NCI-H82 (cell line): ENCODE measurements around the gene HECW1.

Source experiments
- DNase-seq: peaks from one replicate; lab custom pipeline; 2025; lab: John Stamatoyannopoulos, UW

The HECW1 gene

GRCh38 chr7:43506460-43506859 lies 394.0 kb downstream of the HECW1 start:
- no peak for DNase-seq

- no peak for DNase-seq
Observed at GRCh38 chr7:43508461-43508860, 396.0 kb downstream of the HECW1 start.

DNA sequence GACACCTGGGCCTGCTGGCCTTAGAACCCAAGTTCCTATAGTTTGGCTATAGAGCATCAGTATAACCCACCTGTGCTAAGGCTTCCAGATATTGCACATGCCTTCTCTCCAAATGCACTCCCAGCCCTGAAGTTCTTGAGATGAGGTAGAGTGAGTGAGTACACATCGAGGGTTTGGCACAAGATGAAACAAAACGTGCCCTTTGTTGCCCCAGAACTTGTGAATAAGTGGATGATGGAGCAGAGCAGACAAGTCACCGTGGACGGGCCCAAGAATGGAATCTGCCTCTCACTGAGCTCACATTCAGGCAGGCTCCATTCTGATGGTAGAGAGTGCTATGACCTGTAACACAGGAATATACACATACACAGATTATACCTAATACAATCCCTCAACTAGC lies 397.5 kb downstream of the HECW1 start:
- DNase-seq: no peak

DNA sequence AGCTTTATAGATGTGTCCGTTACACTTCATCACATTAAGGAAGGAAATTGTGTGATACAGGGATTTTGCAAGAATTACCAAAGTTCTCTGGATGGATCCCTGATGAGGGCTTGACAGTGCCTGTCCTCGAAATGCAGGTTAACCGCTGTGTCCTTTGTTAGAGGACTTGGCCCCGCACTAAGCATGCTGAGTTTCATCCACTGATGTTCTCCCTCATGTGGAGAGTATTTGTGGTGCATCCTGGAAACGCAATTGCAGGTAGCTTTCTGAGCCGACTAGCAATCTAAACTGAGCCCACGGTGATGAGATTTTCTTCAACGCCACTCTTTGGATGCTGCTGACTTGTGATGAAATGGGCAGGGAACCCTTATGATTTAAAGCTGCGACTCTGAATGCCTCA lies 398.6 kb downstream of the HECW1 start:
- no peak for DNase-seq

DNA sequence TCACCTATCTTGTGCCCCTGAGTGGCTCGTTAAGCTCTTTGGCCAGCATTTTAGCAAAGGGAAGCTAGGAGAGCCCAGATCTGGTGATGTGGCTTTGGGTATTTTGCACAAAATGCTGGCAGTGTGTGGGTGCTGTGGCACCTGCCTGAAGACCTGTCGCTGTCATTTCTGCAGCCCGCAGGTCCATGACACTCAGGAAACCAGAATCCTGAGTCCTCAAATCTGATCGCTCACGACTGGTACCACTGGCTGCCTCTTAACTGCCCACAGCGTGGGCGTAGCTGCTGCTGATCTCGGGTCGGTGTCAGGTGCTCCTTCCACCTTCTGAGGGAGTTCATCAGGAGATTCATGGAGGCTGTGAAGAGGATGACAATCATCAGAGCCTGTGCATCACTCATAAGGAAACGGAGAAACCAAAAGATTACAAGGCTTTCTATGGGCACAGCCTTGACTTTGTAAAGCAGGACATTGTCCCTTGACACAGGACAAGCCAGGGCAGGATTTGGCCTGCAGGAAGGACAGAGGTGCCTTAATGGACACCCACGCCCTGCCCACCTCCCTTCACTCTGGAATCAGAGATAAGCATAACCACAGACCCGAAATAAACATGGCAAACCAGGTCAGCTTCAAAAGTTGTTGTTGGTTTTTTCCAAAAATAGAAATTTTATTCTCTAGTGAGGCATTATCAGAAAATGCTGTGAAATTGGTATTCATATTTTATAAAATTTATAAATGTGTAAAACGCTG lies 399.5 kb downstream of the HECW1 start:
- no peak for DNase-seq

GRCh38 chr7:43513251-43513650 lies 400.8 kb downstream of the HECW1 start:
- DNase-seq: no peak

- DNase-seq: no peak
Observed at GRCh38 chr7:43516581-43517342, 404.3 kb downstream of the HECW1 start.

DNA sequence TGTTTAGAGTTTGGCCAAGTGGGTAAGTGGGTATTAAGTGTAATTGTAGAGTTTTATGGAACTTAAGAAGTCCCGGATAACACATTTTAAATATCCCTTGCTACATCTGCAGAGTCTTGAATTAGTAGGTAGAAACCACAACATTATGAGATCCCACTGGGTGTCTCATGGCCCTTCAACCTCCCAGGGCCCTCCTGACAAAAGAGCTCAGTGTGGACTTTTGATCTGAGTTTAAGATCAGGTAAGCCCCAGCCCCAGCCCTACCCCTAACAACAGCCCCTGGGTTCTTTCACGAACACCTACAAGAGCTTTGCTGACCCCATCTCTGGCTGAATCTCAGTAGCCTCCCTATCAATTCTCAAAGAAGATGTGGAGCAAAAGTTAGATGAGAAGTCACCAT lies 405.0 kb downstream of the HECW1 start:
- DNase-seq: no peak

- peak; percentile 82 for DNase-seq
Observed at GRCh38 chr7:43520201-43520600, 407.8 kb downstream of the HECW1 start.

GRCh38 chr7:43522406-43523156 lies 410.1 kb downstream of the HECW1 start:
- no peak for DNase-seq

DNA sequence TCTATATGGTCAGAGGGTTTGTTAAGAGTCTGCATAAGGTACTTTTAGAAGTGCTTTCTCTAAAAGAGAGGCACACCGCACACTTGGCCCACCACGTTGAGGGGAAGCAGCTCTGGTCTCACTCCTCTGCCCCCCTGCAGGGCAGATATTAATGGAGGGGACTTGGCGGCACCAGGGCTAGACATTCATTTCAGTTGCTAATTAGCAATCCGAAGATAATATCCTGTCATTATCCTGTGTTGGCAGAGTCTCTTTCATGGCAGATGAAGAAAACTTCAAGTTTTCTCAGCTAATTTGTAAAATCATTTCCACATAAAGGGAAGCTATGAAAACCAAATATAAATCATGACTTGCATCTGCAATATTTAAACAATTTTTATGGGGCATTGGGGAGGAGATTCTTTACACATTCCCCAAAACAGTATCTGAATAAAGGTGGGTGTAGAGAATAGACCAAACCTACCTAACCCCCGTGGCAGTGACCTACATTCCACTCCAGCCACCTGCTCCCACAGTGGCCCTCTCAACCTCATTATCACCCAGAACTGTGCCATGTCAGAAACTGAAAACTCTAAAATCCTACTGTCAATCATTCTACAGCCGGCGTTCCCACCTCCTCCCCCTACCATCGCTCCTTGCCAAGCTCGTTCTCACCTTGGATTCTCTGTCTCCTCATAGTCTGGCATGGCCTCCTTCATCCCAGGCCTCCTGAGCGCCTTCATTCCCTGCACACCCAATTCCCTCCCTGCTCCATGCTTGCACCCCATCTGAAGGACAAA lies 416.3 kb downstream of the HECW1 start:
- no peak for DNase-seq

- DNase-seq: no peak
Observed at GRCh38 chr7:43530553-43531410, 418.3 kb downstream of the HECW1 start.

DNA sequence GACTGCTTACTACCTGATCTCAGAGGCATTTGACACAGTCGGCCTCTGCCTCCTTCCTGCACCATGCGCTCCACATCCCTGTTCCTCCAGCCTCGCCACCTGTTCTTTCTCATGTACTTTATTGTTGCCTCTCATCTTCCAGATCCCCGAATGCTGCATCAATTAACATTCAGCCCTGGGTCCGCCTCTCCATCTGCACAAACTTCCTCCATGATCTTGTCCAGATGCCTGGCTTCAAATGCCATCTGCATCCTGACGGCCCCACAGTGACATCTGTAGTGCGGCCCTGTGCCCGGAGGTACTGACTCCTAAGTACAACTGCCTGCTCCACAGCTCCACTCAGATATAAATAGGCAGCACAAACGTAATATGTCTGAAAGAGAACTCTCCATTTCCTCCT lies 419.3 kb downstream of the HECW1 start:
- DNase-seq: peak; percentile 92

DNA sequence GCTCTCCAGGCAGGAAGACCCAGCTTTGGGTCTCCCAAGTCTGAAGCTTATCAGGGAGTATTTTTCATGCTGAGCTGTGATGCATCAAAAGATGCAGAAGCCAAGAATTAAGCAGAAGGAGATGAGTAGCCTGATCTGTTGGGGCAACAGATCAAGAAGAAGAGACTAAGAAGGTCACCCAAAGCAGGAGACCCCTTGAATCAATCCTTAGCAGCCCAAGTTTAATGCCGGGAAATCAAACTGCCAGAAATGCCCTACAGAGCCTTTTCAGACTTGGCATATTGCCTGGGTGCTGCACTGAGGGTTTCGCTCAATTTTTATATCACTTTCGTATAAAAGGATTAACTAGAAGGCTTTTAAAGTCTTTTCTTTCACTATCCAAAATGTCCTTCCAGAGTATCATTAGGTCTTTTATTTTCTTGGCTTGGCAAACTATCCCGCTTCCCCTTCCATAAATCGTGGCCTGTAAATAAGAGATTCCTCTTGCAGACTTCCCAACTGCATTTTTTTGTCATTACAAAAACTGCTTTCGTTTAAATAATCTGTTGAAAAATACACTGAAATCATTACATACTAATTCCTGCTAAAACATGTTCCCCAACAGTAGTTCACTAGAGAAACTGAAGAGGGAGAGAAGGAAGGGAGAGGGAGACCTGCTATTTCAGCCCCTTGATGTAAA lies 421.5 kb downstream of the HECW1 start:
- no peak for DNase-seq

DNA sequence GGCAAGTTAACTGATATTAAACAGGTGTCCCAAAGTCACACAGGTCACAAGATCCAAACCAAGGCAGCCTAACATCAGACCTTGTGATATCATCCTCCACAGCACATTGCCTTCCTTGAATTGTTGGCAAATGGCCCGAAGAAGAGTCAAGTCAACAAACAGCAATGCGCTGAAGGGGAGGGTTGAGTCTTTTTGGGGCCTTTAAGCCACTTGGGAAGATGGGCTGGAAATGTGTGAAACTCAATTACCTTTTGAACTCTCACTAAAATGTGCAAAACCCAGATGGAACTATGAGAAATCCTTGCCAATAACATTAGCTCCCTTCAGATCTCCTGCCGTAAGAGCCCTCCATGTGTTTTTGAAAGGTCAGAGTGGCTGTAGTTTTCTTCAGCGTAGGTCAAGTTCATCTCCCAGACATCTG lies 422.6 kb downstream of the HECW1 start:
- DNase-seq: no peak

DNA sequence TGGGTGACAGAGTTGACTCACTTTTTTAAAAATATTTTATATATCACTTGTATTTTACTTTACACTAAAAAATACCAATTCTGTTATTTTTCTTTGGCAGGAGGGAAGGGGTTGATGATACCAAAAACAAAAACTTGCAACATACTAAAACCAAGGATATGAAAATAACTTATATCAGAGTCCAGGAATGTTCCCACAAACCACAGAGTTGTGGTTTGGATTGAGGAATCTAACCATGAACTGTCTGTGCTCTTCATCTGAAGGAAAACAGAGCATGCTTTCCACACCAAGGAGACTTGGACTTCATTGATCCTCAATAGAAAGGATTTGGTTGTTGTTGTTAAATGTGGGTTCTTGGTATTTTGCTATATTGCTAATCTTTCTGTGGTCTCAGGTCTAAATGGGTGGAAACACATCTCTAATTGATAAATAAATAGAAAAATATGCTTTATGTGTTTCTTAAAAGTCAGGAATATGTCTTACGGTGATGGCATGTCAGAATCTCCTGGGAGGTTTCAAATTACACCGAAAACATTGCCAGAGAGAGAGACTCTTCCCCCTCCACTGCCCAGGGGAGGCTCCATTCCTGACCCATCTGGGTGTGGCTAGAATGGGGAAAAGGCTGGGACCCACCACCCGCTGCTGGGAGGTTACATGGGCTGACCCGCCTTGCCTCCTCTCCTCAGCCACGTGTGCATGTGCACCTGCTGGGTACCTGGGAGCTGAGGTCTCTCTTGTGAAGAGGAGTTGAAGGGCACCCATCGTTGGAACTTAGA lies 423.6 kb downstream of the HECW1 start:
- DNase-seq: no peak

GRCh38 chr7:43536773-43537172 lies 424.3 kb downstream of the HECW1 start:
- DNase-seq: no peak

GRCh38 chr7:43537765-43538403 lies 425.4 kb downstream of the HECW1 start:
- no peak for DNase-seq

DNA sequence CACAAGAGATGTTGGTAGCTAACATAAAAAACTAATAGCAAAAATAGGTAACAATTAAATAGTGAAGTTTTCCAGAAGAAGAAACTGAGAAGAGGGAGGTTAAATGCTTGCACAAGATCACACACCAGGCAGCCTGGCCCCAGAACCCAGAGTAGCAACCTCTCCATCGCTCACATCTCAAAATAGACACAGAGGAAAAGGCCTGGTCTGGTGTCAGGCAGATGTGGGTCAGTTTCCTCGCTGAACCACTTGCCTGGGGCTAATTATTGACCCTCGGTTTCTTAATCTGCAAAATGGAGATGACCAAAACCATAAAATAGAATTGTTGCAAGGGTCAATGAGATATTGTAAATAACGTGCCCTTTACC lies 425.9 kb downstream of the HECW1 start:
- no peak for DNase-seq
